COLO668 (cell line): ENCODE results near the gene NKX2-1.

Source experiments
- DNase-seq: peaks from one replicate; lab custom pipeline; 2025; ENCODE audit not compliant: unreplicated experiment; lab: John Stamatoyannopoulos, UW

NKX2-1 gene

DNA sequence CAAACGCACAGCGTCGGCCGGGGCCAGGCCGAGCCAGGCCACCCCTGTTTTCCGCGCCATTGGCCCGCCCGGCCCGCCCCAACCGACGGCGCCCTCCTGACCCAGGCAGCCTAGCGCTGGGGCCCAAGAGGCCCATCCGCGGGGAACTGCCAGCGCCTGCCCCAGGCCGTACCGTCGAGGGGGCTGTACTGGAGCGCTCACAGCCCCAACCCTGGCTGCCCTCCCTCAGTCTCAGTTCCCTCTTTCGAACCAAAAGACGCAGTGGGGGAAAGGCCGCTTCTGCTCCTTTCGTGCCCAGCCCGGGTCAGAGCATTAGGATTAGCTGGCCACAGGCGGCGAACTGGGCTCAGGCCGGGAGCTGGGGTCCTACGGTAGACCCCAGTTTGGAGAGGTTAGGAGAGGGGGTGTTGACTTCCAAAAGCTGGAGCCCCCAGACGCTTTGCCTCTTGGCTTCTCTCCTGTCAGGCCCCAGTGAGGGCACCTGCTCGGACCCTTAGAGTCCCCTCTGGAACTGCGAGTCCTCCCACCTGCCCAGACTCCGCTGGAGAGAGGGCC, 1.9 kb downstream of the NKX2-1 start:
- DNase-seq, result peak; percentile 75

DNA sequence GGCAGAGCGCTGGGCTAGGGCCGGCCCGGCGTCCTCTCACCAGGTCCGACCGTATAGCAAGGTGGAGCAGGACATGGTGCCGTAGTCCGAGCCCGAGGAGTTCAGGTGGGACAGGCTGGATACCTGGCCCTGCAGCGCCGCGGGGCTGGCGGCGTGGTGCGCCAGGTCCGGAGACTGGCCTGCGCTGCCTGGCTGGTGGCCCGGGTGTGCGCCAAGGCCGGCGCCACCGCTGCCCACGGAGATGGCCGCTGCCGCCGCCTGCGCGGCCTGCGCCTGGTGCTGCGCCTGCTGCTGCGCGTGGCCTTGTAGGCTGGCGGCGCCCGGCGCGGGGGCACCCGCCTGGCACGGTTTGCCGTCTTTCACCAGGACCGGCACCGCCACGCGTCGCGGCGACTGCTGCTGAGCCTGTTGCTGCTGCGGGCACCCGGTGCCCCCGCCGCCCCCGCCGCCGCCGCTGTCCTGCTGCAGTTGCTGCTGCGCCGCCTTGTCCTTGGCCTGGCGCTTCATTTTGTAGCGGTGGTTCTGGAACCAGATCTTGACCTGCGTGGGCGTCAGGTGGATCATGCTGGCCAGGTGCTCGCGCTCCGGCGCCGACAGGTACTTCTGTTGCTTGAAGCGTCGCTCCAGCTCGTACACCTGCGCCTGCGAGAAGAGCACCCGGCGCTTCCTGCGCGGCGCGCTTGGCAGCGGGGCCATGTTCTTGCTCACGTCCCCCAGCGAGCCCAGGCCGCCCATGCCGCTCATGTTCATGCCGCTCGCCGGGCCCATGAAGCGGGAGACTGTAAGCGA, 2.6 kb downstream of the NKX2-1 start:
- peak; percentile 88 for DNase-seq

DNA sequence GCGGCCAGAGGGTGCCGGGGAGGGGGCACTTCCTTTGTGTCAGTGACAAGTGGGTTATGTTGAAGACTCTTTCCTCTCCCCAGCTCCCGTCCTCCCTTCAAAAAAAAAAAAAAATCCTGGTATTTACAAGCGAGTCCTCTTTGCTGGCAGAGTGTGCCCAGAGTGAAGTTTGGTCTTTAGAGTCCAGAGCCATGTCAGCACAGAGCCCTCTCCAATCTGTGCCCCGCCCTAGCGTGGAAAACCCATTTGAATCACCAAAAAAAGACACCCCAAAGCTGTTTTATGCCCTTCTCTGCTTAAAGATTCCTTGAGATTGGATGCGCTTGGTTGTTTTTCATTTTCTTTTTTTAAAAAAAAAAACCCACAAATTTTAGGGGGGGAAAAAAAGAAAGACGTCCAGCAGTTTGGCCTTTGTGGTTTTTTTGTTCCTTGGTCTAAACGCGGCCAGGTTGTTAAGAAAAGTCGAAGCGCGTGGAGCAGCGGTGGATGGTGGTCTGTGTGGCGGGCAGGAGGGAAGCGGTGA, 3.3 kb downstream of the NKX2-1 start:
- DNase-seq, result no peak

DNA sequence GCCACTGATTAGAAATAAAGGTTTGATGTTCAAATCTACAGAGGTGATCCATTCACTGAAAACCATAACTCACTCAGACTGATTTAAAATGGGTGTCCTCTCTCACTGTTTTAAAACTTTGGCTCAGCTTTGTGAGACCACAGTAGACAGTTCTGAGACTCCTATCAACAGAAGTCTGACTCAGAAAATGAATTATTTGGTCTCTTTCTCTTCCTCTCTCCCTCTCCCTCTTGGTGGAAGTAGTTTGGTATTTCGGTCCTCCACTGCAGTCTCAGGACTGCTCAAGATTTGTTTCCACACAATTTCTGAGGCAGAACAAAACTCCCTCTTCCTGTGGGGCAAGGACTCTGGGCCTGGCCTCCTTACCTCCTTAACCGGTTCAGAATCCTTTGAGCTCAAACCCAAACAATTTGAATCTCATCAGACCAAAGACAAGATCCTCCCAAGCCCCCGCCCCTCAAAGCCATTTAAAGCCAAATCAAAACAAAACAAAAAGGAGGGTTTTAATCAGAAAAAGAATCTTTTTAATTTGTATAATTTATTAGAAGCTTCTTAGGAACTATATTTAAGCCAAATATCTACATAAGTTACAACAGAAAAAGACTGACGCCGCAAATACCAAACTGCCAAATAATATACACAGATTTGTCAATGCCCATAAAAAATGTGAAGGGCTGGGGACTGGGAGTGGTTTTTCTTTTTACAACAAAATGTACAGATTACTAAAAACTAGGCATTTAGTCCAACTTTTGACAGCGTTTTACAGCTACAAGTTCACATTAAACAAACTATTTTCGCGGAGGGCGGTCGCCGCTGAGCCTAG, 3.9 kb downstream of the NKX2-1 start:
- DNase-seq, result no peak

DNA sequence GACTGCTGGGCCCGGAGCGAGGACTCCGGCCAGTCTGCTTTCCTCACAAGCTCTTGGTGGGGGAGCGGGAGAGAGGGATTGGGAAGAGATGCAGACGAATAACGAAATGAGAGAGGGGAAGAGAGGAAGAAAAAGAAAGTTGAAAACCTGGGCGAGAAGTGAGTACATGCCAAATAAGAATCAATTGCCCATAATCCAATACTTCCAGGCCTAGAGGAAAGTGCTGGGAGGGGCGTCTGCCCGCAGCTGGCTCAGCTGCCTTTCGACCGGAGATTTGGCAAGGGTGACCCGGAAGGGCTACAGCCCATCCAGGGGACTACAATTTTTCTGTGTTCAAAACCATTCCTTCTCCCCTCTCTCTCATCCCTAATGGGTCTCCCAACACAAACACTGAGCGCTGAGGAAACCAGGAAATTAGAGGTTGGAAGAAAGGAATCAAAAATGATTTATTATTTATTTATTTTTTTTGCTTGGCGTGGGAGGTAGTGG, 4.9 kb downstream of the NKX2-1 start:
- peak; percentile 57 for DNase-seq

DNA sequence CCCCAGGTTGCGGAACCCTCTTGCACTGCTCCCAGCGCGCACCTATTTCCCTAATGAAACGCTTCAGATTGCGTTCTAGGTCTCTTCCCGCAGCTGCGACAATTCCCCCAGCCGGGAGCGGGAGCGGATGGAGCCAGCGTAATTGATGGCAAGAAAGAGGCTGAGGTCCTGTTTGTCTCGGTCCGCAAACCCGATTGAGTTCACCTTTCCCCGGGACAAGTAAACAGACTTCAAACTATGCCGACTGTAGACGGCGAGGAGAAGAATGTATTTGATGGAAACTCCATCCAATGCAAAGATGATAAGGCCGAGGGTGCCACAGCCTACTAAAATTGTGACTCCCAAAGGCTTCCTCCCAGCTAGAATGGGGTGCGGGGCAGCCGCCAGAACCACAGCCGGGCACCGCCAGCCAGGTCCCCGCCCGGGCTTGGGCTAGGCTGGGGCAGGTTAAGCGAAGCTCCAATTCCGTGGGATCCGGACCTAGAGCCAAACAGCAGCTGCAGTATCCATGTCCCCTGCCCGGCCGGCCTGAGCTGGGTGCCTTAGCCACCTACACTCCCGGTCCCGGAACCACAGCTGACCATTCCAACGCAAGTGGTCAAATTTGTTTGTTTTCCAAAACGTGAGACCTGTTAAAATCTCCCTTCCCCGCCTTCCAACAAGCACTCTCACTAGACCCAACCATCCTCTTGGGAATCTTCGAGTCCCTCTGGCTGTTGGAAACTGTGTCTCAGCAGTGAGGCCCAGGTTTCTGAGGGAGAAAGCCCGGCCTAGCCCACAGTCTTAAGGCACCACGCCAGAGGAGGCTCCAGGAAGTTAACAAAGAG, 5.5 kb downstream of the NKX2-1 start:
- peak; percentile 72 for DNase-seq

DNA sequence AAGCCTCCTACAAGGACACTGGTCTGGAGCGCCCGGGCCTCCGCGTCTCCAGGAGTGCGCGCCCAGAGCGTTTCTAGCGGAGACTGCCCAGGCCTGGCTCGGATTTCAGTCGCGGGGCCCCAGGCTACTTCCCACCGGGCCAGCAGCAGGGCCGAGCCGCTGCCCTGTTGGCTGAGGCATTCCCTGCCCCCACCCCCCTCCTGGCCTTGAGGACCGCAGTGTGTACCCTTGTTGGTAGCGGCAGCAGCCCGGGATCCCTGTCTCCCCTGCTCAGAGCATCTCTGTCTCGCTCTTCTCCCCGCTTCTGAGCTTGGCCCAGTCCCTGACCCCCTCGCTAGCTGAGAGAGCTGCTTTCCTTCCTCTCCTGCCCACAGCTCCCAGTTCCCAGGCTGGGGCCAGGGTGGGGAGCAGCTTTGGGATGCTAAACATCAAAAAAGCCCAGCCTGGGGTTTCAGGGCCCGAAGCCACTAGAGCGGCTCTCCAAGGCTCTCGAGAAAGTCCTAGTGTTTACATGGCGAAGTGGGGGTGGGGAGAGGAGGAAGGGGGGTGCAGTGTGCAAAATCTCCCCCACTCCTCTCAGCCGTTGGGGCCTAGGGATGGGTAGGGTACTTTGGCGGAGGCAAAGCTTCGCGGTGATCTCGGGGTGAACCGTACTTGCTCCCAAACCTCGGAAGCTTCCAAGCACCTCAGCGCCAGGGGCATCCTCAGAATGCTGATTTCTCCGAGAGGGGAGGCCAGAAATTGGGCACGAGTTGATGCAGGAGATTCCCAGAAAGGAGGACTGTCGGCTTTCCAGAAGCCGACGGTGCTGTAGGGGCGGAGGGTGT, 6.4 kb downstream of the NKX2-1 start:
- DNase-seq, result peak; percentile 89

DNA sequence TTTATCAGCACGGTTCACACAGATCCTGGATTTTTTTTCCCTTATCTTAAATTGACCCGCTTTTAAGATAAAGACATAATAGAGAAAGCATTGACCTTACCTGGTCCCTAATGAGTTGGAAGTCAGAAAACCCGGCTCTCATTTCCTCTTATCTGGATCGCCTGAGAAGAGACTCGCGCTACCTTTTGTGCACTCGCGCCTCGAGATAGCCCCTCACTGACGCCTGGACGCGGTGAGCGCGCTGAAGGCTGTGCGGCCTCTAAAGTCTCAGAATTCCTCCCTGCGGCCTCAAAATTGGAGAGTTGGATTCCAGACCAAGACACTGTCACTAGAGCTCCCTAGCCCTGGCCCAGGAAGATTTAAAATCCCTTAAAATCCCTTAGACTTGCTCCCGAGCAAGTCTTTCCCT, 7.0 kb downstream of the NKX2-1 start:
- DNase-seq, result peak; percentile 68

DNA sequence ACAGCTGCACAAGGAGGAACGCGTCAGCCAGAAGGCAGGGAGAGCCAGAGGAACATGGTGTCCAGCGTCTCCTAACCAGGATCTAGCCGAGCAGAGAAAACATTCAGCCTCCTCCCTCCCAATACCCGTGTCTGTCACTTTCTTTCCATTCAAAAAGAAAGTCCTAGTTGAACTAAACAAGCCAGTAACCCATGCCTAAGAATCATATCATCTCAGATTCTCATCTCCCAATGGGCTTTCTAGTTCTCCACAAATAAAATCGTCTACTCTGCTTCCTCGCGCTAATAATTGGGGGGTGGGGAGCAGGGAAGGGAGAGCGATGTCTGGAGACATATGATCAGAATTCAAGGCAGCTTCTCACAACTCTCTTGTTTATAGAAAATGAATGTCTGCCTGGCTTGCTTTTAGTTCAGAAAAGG, 7.4 kb downstream of the NKX2-1 start:
- DNase-seq, result no peak

DNA sequence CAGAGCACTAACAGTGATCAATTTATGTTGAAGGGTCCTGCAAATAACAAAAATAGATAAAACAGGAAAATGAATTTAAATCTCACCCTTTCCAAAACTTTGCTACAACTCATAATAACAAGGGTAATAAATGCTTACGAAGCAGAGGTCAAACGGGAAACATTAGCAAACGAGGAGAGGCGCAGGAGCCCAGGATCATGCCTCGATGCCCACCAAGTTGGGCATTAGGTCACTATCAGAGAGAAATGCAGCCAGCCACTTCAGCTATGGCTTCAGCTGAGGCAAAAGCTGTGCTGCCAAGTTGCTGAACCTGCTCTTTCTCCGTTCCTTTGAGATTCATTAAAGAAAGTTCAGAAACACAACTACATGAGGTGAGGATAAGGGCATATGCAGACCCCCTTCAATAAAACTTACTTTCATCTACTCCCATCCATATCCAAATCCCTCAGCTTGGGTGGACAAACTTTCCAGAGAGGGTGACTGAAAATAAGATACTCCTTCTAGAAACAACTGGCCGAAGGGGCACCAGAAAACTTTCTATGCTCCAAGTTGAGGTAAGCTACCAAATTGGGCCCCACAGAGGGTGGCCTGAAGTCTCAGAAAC, 7.9 kb downstream of the NKX2-1 start:
- no peak for DNase-seq

DNA sequence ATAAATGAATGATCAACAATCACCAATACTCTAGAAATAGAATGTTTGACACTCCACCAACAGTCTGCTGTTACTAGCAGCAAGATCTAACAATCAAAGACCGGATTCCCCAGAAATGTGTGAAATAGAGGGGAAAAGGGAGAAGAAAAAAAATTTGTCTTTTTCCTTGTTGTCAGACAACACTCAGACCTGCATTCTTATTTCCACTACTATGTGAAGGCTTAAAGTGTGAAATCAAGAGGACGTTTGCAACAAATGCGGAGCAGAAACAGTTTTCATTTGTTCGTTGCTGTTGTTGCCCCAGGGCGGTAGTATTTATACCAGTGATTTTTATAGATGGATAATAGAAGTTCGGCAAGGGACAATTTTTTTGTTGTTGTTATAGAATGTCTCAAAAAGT, 9.2 kb downstream of the NKX2-1 start:
- no peak for DNase-seq

DNA sequence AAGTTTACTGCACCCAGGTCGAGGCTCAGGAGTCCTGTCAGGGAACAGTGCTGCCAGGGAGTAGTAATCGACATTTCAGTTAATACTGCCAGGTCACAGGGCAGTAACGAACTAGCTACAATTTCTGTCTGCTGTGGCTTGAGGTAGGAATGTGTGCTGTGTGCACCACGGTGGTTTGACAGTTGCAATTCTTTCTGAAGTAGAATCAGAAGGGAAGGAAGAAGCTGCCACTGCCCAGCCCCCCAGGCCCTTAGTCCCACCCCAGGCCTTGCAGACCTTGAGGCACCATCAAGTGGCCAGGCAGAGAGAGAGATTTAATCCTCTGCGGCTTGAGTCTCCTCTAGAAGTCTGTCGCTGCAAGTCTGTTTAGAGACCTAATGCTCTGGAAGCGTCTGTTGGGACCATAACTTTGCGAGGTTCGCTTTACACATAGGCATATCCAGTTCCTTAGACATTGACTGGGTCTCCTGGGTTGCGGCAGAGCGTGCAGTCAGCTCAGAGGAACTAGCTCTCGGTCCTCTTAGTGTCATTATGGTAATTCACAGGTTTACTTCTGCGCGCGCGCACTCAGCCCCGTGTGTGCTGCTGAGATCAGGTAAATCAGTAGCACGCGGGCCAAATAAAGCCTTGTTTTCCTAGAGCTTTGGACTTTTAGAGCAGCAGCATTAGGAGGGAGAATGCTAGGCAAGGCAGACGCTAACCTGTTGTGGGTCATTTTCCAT, 9.8 kb downstream of the NKX2-1 start:
- DNase-seq, result peak; percentile 89

DNA sequence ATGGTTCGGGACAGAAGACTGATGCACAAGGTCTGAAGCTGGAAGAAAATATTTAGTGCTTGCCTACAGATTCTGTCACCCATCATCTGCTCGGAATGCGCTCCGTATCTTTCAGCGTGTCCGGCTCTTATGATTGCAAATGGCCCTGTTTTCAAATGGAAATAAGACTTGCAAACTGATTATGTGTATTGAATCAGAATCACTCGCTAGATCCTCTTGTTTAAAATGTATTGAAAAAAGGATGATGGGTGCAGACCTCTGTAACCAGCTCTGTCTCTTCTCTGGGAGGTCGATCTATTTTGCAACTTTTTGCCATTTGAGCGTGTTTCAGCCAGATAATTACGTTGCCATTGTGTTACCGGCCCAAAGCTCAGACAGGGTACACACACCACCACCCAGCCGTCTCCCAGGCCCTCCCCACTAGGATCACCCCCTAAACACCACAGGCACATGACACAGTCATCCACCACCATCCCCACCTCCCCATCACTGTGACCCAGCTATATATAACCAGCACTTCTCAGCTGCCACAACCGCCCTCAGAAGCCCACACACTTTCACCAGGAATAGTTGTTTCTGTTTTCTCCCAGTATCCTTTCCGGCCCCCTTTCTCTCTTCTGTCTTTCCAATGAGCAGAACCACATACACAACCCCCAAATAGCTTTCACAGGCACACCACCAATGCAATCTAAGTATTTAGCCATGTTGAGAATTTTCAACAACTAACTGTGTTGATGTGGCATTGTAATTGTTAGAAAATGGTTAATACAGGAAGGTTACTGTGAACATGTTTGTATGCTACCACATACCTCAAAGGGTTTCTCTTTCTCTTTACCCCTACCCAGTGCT, 10.7 kb downstream of the NKX2-1 start:
- DNase-seq, result no peak

DNA sequence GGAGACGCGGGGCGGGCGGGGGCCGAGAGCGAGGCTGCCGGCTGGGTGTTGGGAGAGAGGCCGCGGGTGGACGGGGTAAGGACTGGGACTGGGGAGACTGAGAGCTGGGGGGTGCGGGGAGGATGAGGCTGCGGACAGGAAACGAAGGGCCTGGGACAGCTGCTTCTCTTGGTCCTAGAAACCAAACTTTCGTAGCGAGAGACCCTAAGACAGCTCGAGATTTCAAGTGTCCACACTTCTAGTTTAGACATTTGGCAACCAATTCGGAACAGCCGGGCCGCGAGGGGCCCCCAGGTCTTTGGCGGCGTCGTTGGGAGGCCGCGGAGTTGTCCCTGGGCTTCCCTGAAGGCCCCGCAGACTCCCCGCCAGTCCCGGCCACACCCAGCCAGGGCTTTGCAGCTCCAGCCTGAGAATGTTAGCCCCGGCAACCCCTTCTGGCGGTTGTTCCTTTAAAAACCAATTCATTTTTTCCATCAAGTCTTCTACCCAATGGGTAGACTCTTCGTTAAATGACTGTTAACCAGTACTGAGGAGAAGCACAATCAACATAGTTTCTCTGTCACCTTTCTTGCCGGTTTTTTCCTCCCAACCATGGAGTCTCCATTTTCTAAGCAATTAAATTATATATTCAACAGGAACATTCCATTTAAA, 11.5 kb downstream of the NKX2-1 start:
- peak; percentile 66 for DNase-seq

DNA sequence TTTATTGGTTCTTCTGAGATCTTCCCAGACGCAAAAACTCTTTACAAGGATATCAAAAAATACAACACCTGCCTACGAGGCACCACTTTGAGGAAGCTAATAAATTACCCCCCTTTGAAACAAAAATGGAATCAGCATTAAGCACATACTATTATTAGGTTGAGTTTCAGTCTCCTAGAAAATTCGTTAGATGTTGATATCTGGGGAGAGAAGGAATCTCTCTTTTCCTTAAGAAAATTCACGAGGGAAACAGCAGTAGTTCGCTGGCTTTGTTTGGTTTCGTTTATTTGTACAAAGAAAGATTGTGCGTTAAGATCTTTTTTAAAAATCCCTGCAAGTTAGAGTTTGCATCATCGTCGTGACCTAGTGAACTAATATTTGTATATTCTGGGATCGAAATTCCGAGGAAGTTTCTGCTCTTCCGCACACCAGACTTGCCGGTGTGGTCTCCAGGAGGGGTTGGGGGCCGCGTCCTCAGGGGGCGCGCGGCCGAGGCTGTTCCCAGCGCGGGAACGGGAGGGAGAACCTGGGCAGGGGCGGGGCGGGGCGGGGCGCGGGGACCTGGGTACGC, 12.1 kb downstream of the NKX2-1 start:
- peak; percentile 82 for DNase-seq

DNA sequence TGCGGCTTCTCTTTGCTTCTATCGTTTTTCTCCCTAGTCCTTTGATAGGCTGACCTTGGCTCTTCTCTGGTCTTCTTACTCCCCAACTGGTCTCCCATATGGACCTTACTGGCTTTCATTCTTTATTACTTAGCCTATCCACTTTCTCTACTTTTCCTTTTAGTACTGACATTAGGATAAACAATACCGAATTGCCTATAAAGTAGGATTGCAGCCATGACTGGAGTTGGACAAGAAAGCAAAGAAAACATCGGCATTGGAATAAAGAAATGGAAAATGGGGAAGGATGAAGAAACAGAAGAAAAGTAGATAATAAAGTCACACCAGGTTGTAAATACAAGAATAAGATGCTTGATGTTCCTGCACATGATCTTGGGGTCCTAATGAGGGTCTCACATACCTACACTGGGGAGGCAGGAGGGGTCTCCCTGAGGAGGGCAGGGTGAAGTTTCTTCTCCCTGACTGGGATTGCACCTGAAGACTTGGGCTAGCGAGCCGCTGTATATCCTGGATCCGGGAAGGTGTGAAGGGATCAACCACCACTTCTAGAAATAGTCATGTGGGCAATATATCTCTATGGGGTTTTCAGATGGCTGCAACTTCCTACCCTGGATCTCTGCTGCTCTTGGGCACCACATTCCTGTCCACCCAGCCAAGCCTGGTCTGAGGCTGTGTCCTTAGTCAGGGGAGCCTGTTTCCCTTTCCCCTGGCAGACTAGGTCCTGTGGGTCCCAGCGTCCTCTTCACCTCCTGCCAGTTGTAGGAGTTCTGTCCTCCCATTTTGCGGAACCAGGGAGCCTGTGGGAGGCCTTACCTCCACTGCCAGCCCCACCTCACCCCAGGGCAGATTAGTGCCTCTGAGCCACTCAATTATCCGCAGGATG, 13.1 kb downstream of the NKX2-1 start:
- peak; percentile 51 for DNase-seq
